KOPT-K1 (cell line): ENCODE measurements around the gene BHLHE41.

Experiments used
- H3K27ac ChIP-seq: fragments of 200-600 bp; sonication (generic); 2 replicates; pipeline ENCODE4 v1.5.1; 2016; ENCODE audit warnings: antibody characterized with exemption, mild to moderate bottlenecking, low read depth, low read length; ENCODE audit not compliant: poor library complexity, severe bottlenecking
- H3K36me3 ChIP-seq: fragments of 200-600 bp; sonication (generic); 2 replicates; pipeline ENCODE4 v1.5.1; 2017; ENCODE audit warnings: antibody characterized with exemption, mild to moderate bottlenecking, low read length, moderate library complexity; ENCODE audit not compliant: insufficient read depth
- H3K9me3 ChIP-seq: fragments of 200-600 bp; sonication (generic); 2 replicates; pipeline ENCODE4 v1.5.1; 2017; ENCODE audit warnings: antibody characterized with exemption, low read length, mild to moderate bottlenecking; ENCODE audit not compliant: insufficient read depth, poor library complexity, severe bottlenecking

BHLHE41 gene

GRCh38 chr12:26125400-26126339 lies 833 bp upstream of the BHLHE41 start:
- Histone ChIP-seq H3K36me3 (no peaks in the 10 kb centered on the region), H3K9me3 (no peaks in the 10 kb centered on the region), H3K27ac (no peak overlapping the region)

DNA sequence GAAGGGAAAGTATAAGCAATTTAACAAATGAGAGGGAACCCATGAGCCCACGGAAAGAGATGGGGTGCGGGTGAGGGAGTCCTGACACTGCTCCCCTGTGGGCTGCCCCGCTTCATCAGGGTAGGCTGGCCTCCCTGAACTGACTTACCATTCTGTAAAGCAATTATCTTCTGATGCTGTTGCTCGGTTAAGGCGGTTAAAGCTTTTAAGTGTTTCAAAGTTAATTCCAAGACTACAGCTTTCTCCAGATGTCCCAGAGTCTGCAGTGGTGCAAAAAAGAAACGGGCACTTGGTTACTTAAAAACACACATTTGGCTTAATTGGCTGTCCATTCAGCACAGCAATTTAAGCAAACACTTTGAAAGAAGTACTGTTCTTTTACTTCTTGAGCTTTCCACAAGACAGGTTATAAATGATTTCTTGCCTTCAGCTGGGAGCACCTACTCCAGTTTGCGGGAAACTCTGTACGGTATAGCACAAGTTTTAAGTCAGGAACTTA lies 1.3 kb downstream of the BHLHE41 start:
- Histone ChIP-seq H3K27ac (no peak overlapping the region), H3K9me3 (no peaks in the 10 kb centered on the region), H3K36me3 (no peaks in the 10 kb centered on the region)

- Histone ChIP-seq H3K36me3 (no peaks in the 10 kb centered on the region), H3K27ac (no peak overlapping the region), H3K9me3 (no peaks in the 10 kb centered on the region)
Measured at GRCh38 chr12:26122681-26123481, 2.0 kb downstream of the BHLHE41 start.

DNA sequence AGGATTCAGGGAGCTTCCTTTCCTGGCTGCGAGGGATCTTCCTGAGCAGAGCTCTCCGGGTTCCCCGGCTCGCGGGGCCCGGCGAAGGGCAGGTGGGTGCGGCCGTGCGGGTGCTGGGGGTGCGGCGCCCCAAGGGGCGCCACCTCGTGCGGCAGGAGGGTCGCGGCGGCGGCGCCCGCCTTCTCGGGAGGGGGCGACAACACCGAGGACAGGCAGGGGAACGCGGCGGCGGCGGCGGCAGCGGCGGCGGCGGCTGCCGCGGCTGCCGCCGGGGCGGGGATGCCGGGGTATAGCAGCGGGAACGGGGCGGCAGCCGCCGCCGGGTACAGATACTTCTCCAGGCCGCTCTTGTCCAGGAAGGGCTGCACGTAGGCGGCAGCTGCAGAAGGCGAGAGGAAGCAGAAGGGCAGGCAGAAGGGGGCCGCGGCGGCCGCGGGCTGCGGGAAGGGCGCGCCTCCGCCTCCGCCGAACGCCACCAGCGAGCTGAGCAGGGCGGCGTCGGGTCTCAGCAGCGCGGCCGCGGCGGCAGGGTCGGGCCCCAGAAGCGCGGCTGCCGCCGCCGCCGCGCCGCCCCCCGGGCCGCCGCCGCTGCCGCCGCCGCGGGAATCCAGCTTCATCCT lies 2.7 kb downstream of the BHLHE41 start:
- no peaks in the 10 kb centered on the region for H3K9me3 ChIP-seq
- no peaks in the 10 kb centered on the region for H3K36me3 ChIP-seq
- H3K27ac ChIP-seq = no peak overlapping the region

DNA sequence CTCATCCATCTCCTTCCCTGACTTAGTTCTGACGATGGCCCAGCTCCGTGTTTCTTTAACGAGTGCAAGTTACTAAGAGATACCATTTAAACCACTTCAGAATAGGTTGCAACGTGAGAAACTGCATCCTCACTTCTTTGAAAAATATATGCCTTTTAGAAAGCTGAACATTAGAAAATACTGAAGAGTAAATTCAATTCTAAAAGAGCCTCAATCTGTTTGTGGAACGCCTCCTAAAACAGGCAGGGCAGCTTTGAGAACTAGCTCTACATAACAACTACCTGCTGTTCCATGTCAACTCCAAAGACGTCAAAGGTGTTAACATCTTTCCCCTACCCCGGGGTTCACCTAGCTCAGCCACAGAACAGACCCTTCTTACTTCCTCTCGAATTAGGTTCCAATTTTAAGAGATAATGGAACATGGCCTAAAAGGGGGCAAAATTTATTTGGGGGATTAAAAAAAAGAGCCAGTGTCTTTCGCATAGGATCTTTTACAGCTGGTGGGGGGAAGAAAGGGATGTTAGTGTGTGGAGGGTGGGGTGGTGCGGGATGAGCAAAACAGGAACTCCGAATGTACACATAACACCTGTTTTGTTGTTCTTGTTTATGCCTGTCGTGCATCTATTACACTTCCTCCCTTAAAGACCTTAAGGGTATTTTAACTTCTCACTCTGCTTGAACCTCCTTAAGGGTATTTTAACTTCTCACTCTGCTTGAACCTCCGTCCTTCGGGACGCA lies 3.3 kb downstream of the BHLHE41 start:
- H3K36me3 ChIP-seq = no peaks in the 10 kb centered on the region

DNA sequence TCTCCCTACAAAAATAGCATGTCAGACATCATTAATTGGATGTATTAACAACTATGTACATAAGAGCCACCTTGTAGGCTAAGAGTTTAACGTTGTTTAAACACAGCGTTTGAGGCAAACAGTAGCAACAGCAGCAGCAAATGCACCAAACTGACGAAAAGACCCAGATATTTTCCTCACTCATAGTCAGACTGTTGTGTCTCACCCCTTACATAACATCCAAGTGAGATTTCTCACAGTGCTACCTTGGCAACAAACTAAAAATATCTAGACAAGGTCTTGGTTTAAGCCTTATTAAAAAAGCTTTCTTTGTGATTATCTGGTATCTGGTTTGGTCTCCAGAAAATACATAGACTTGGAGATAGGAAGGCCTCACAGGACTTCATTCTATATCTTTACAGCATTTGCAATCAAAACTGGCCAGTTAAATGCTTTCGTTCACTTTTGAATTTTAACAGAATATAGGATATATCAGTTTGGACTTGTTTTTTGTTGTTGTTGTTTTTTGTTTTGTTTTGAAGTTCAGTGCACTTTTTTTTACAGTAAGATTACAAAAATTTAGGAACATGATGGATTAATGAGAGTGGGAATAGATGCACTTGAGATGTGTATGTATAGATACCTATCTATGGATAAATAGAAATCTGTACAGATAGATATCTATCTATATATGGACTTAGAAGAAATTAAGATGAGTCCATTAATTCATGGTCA lies 4.1 kb downstream of the BHLHE41 start:
- Histone ChIP-seq H3K36me3 (no peaks in the 10 kb centered on the region), H3K27ac (no peak overlapping the region), H3K9me3 (no peaks in the 10 kb centered on the region)

More for the DNA sequence above, 3.3 kb downstream of the BHLHE41 start:
- no peak overlapping the region for H3K27ac ChIP-seq
- H3K9me3 ChIP-seq = no peaks in the 10 kb centered on the region

DNA sequence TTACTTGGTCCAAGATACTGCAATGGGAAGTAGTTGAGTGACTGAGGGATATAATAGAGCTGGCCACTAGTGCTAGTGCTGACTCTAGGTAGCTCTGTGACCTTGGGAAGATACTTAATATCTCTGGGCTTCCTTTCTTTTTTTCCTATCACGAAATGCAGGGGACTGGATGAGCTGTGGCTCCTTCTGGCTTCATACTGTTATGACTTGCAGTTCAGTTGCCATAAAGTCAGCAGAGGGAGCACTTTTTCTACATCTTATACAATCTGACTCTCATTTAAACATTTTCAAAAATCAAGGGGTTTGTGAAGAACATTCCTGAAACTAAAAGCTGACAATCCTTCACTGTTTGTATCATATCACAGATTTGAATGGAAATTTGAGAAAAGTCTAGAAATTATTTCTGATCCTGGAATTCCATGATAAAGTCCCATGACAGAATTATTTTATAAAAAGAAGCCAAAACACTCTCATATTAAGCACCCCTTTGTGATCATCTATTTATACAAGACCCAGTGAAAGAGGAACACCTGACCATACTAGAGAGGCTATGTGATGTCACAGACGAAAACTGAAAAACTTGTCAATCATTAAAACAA lies 5.3 kb downstream of the BHLHE41 start:
- Histone ChIP-seq H3K27ac (no peak overlapping the region), H3K9me3 (no peaks in the 10 kb centered on the region), H3K36me3 (no peaks in the 10 kb centered on the region)

- Histone ChIP-seq H3K9me3 (no peaks in the 10 kb centered on the region), H3K27ac (no peak overlapping the region), H3K36me3 (no peaks in the 10 kb centered on the region)
Measured at GRCh38 chr12:26118308-26118707, 6.5 kb downstream of the BHLHE41 start.

DNA sequence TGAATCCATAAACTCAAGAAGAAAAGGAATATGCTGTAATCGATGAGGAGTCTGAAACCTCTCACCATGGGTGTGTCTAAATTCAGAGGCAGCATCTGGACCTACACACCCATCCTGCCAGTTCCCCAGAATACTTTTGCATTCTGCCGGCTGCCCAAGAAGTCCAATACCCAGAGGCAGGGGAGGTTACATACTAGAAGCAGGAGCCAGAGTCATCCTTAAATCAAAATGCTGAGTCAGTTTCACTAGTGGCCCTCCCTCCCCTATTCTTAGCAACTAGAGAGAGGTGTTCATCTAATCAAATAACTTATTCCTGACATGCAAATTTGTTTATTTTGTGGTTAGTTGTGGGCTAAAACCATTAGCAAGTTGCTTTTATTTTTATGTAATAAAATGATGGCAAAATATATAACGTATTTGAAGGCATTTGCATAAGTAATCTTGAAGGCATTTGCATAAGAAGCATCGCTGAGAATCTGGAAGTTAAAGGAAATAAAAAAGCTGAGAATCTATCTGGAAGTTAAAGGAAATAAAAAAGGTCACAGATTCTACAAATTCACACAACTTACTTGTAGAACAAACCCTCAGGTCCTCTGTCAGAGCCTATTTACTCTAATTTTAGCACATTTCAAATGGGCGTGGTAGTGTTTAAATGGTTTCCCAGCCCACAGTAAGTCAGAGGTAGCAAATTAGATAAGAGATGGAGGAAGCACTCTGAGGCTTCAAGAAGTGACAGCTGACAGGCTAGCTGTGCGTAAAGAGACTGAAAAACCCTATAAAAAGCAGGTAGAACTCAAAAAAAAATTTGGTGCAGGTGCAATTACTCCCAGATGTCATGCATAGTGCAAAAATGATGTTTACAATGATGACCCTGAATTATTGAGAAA lies 7.8 kb downstream of the BHLHE41 start:
- H3K36me3 ChIP-seq = no peaks in the 10 kb centered on the region
- no peaks in the 10 kb centered on the region for H3K9me3 ChIP-seq
- no peak overlapping the region for H3K27ac ChIP-seq

GRCh38 chr12:26114720-26115401 lies 10.0 kb downstream of the BHLHE41 start:
- H3K27ac ChIP-seq = no peak overlapping the region
- H3K9me3 ChIP-seq = no peaks in the 10 kb centered on the region
- no peaks in the 10 kb centered on the region for H3K36me3 ChIP-seq

DNA sequence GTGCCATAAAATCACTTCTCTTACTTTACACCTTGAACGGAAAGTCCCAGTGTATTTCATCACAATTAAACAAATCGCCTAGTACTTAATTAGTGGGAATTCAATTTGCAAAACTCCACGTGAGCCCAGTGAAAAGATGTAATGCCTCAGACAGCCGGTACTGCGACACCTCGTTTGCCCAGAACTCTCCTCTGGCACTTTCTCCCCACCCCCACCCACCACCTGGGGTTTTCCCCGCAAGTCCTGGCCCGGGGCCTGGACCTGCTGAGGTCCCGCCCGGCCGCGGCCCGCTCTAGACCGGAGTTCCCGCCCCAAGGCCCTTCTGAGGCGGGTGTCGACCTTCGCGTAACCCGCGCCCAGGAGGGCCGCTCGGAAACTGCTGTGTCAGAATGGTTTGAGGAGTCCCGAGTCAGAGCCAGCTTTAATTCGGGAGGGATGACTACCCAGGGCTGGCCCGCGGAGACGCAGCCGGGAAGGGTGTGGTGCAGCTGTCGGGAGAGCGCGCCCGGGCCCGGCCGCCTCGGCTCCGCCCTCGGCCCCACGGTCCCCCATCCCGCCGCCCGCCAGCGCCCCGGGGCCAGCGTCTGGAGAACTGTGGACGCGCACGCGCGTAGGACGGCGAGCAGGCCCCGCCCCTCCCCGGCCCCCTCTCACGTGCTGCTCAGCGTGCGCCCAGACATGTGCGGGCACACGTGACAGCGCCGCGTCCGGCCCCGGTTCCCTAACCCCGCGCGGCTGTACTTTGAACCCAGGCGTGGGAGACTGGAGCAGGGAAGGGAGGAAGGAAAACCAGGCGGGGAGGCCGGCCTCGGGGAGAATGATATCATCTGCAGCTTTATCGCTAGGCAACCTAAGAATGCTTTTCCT lies 10.8 kb downstream of the BHLHE41 start:
- H3K27ac ChIP-seq = no peak overlapping the region
- no peaks in the 10 kb centered on the region for H3K9me3 ChIP-seq
- H3K36me3 ChIP-seq = no peaks in the 10 kb centered on the region

DNA sequence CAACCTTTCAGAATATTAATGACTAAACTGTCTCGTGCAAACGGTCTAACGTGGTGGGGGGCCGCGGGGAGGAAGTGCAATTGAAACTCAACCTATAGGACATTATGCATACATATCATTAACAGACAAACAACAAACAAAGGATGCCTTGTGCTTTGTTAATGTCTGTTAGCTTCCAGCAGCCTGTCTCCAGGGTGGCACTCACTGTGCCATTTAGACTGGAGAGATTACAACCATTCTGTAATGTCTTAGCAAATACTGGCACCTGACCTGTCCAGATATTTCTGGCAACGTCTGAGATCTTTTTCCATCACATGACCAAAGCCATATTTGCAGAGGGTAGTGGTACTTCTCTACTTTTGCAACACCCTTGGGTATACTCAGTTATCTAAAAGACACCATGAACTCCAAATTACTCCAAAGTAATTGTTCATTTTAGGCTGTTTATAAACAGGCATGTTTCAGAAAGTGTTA lies 11.6 kb downstream of the BHLHE41 start:
- no peaks in the 10 kb centered on the region for H3K36me3 ChIP-seq
- no peak overlapping the region for H3K27ac ChIP-seq
- no peaks in the 10 kb centered on the region for H3K9me3 ChIP-seq
